HEK293 (cell line): ENCODE measurements around the gene GREB1L.
A peak's percentile ranks its signal among the peaks of the same experiment; 100 is the strongest.

Source experiments
- CTCF ChIA-PET: fragments of 350-600 bp; formaldehyde crosslinking; extraction: SDS; loops from one replicate; lab custom pipeline; 2021; ENCODE audit warnings: antibody characterized with exemption; lab: Yijun Ruan, JAX
- POLR2A ChIA-PET: fragments of 300-600 bp; formaldehyde crosslinking; extraction: SDS; loops from one replicate; lab custom pipeline; 2020; ENCODE audit warnings: antibody characterized with exemption, inconsistent platforms; lab: Yijun Ruan, JAX
- H3K27ac ChIP-seq: fragments of 200-500 bp; sonication (Bioruptor generic); 2 replicates; pipeline ENCODE4 v1.5.1; 2014; ENCODE audit warnings: low read depth, low read length, control low read depth, inconsistent platforms; ENCODE audit errors: extremely low read depth
- H3K36me3 ChIP-seq, 2 experiments: fragments of 200-500 bp in 1 of 2; sonication (Bioruptor generic) in 1 of 2; 1 replicate in 1 of 2; 2 replicates in 1 of 2; pipeline ENCODE4 v1.5.1; 2014 to 2017; ENCODE audit warnings: inconsistent platforms in 2 of 2, low read length in 2 of 2; ENCODE audit not compliant: control insufficient read depth in 2 of 2, insufficient read depth in 1 of 2
- H3K4me1 ChIP-seq: fragments of 200-500 bp; sonication (Bioruptor generic); 2 replicates; pipeline ENCODE4 v1.5.1; 2014; ENCODE audit warnings: mild to moderate bottlenecking, low read length, inconsistent platforms; ENCODE audit not compliant: control insufficient read depth, insufficient read depth
- H3K4me3 ChIP-seq: 2 replicates; pipeline ENCODE4 v1.5.1; 2011; ENCODE audit warnings: low read depth, mild to moderate bottlenecking, control low read depth, low read length, moderate library complexity
- H3K9me3 ChIP-seq: fragments of 200-500 bp; sonication (Bioruptor generic); 2 replicates; pipeline ENCODE4 v1.5.1; 2014; ENCODE audit warnings: low read depth, low read length, inconsistent platforms; ENCODE audit not compliant: control insufficient read depth, insufficient read depth
- BCL6B ChIP-seq: fragments of 450-650 bp; formaldehyde crosslinking; IDR thresholded peaks from 2 replicates; pipeline ENCODE4 v1.5.1; 2017; ENCODE audit warnings: missing biosample characterization, missing genetic modification characterization
- GFI1B ChIP-seq: fragments of 450-650 bp; formaldehyde crosslinking; IDR thresholded peaks from 2 replicates; pipeline ENCODE4 v1.5.1; 2016; ENCODE audit warnings: missing biosample characterization, missing genetic modification characterization
- GLI4 ChIP-seq: fragments of 450-650 bp; formaldehyde crosslinking; IDR thresholded peaks from 2 replicates; pipeline ENCODE4 v1.5.1; 2016; ENCODE audit warnings: missing biosample characterization, missing genetic modification characterization
- GLIS1 ChIP-seq: fragments of 450-650 bp; formaldehyde crosslinking; IDR thresholded peaks from 2 replicates; pipeline ENCODE4 v1.5.1; 2016; ENCODE audit warnings: missing biosample characterization, missing genetic modification characterization
- HOXD13 ChIP-seq: sonication (generic); formaldehyde crosslinking; IDR thresholded peaks from 2 replicates; pipeline ENCODE4 v1.8.0; 2022; ENCODE audit warnings: missing genetic modification reagents, borderline replicate concordance
- KLF7 ChIP-seq: fragments of 450-650 bp; formaldehyde crosslinking; IDR thresholded peaks from 2 replicates; pipeline ENCODE4 v1.5.1; 2016; ENCODE audit warnings: missing biosample characterization, missing genetic modification characterization, borderline replicate concordance
- PRDM1 ChIP-seq: fragments of 450-650 bp; formaldehyde crosslinking; IDR thresholded peaks from 2 replicates; pipeline ENCODE4; 2016; ENCODE audit warnings: missing biosample characterization, missing genetic modification characterization
- PRDM10 ChIP-seq: fragments of 450-650 bp; formaldehyde crosslinking; IDR thresholded peaks from 2 replicates; pipeline ENCODE4 v1.5.1; 2016; ENCODE audit warnings: missing biosample characterization, missing genetic modification characterization
- TSHZ1 ChIP-seq: fragments of 450-650 bp; formaldehyde crosslinking; IDR thresholded peaks from 2 replicates; pipeline ENCODE4 v1.5.1; 2016; ENCODE audit warnings: missing biosample characterization, missing genetic modification characterization, borderline replicate concordance
- YY1 ChIP-seq: fragments of 450-650 bp; formaldehyde crosslinking; IDR thresholded peaks from 2 replicates; pipeline ENCODE4 v1.5.1; 2018; ENCODE audit warnings: missing biosample characterization, missing genetic modification characterization
- ZBTB48 ChIP-seq: fragments of 450-650 bp; formaldehyde crosslinking; IDR thresholded peaks from 2 replicates; pipeline ENCODE4 v1.5.1; 2016; ENCODE audit warnings: missing biosample characterization, missing genetic modification characterization
- ZBTB49 ChIP-seq: fragments of 450-650 bp; formaldehyde crosslinking; IDR thresholded peaks from 2 replicates; pipeline ENCODE4 v1.5.1; 2016; ENCODE audit warnings: missing biosample characterization, missing genetic modification characterization, low read depth
- ZNF146 ChIP-seq: fragments of 450-650 bp; formaldehyde crosslinking; IDR thresholded peaks from 2 replicates; pipeline ENCODE4 v1.5.1; 2016; ENCODE audit warnings: missing biosample characterization, missing genetic modification characterization
- ZNF19 ChIP-seq: fragments of 450-650 bp; formaldehyde crosslinking; IDR thresholded peaks from 2 replicates; pipeline ENCODE4; 2016; ENCODE audit warnings: missing biosample characterization, missing genetic modification characterization, low read depth
- ZNF221 ChIP-seq: fragments of 450-650 bp; formaldehyde crosslinking; IDR thresholded peaks from 2 replicates; pipeline ENCODE4 v1.5.1; 2017; ENCODE audit warnings: missing biosample characterization, missing genetic modification characterization, borderline replicate concordance
- ZNF239 ChIP-seq: fragments of 450-650 bp; formaldehyde crosslinking; IDR thresholded peaks from 2 replicates; pipeline ENCODE4 v1.5.1; 2016; ENCODE audit warnings: missing biosample characterization, missing genetic modification characterization
- ZNF37A ChIP-seq: fragments of 450-650 bp; IDR thresholded peaks from 2 replicates; pipeline ENCODE4 v1.5.1; 2018; ENCODE audit warnings: missing biosample characterization, missing genetic modification characterization
- ZNF394 ChIP-seq: fragments of 450-650 bp; formaldehyde crosslinking; IDR thresholded peaks from 2 replicates; pipeline ENCODE4 v1.5.1; 2016; ENCODE audit warnings: missing biosample characterization, missing genetic modification characterization, mild to moderate bottlenecking, moderate library complexity, borderline replicate concordance
- ZNF404 ChIP-seq: fragments of 450-650 bp; formaldehyde crosslinking; IDR thresholded peaks from 2 replicates; pipeline ENCODE4 v1.5.1; 2017; ENCODE audit warnings: missing biosample characterization, missing genetic modification characterization
- ZNF558 ChIP-seq: fragments of 450-650 bp; formaldehyde crosslinking; IDR thresholded peaks from 2 replicates; pipeline ENCODE4 v1.5.1; 2016; ENCODE audit warnings: missing biosample characterization, missing genetic modification characterization
- ZNF561 ChIP-seq: fragments of 450-650 bp; IDR thresholded peaks from 2 replicates; pipeline ENCODE4 v1.5.1; 2018; ENCODE audit warnings: missing biosample characterization, missing genetic modification characterization, borderline replicate concordance
- ZNF776 ChIP-seq: fragments of 450-650 bp; formaldehyde crosslinking; IDR thresholded peaks from 2 replicates; pipeline ENCODE4 v1.5.0; 2017; ENCODE audit warnings: missing biosample characterization, missing genetic modification characterization, borderline replicate concordance
- TF ChIP-seq, protein P1 (sequence below): fragments of 450-650 bp; formaldehyde crosslinking; IDR thresholded peaks from 2 replicates; pipeline ENCODE4 v1.5.1; 2016; ENCODE audit warnings: missing biosample characterization, missing genetic modification characterization

GREB1L gene

GRCh38 chr18:21242141-21242779 lies at the start of gene GREB1L (continued):
- TF ChIP-seq TSHZ1 (no peak), GLI4 (no peak), ZBTB49 (no peak), GLIS1 (tag by site-specific recombination) (peak; percentile 62), ZBTB48 (tag by site-specific recombination) (peak; percentile 69; the same call in 1 of the 2 replicates), ZNF776 (tag by site-specific recombination) (no peak), ZNF561 (tag by site-specific recombination) (peak; percentile 39; the same call in 1 of the 2 replicates), PRDM10 (tag by site-specific recombination) (no peak), YY1 (no peak), KLF7 (no peak), HOXD13 (CRISPR knock-in tag) (0 out of 2 replicates have a peak, but pooled peaks have one; percentile 41)
- TF ChIP-seq, protein P1, sequence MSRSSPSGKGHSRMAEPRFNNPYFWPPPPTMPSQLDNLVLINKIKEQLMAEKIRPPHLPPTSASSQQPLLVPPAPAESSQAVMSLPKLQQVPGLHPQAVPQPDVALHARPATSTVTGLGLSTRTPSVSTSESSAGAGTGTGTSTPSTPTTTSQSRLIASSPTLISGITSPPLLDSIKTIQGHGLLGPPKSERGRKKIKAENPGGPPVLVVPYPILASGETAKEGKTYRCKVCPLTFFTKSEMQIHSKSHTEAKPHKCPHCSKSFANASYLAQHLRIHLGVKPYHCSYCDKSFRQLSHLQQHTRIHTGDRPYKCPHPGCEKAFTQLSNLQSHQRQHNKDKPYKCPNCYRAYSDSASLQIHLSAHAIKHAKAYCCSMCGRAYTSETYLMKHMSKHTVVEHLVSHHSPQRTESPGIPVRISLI (tag by site-specific recombination): no peak

- Histone ChIP-seq H3K4me3 (no peak overlapping the region), H3K36me3 (no peaks in the 10 kb centered on the region), H3K27ac (no peak overlapping the region), H3K4me1 (no peaks in the 10 kb centered on the region), H3K9me3 (no peaks in the 10 kb centered on the region)
- POLR2A ChIA-PET: no interaction called here
- CTCF ChIA-PET: interaction anchor here (0.6 to 9.2 kb wide), 31 partner anchors 8 to 1068 kb away, joined by 3 to 96 read pairs (median 4); partner anchors contain the start of gene ESCO1
- TF ChIP-seq GFI1B (tag by site-specific recombination): no peak
- TF ChIP-seq PRDM1 (tag by site-specific recombination): no peak
- TF ChIP-seq BCL6B (tag by site-specific recombination): no peak
- TF ChIP-seq ZBTB49: no peak
- no peak for TF ChIP-seq ZNF37A (tag by site-specific recombination)
- TF ChIP-seq ZNF394 (tag by site-specific recombination): no peak
- TF ChIP-seq ZNF146 (tag by site-specific recombination): no peak
- TF ChIP-seq ZNF221: no peak
- TF ChIP-seq ZNF19 (tag by site-specific recombination): no peak
- TF ChIP-seq ZNF558 (tag by site-specific recombination): no peak
- no peak for TF ChIP-seq ZNF239
- TF ChIP-seq ZNF404 (tag by site-specific recombination): no peak
Measured at GRCh38 chr18:21192308-21192624, 49.8 kb upstream of the GREB1L start.
